ENCODE results near the gene PIK3R4. TPM values are rescaled to one million over a fixed set of nuclear protein-coding genes. Genes with fewer than 3 reads are reported as not detected.

The PIK3R4 gene
- total RNA-seq, 4 donors from 2014 or later = 33.9 to 38.4 (median 37.6) TPM

- intact Hi-C loops (cut with DNase I; ENCODE audit: low total_unique reads) = no loop called here
- WGBS, 2 donors = 53 to 74% methylated on average over 2 of the region's 2 CpGs
- DNase-seq (ENCODE audit: low spot score in 2 of 2) = no peak
- no peak for TF ChIP-seq POLR2A (IDR thresholded peaks at IDR 0.05)
- TF ChIP-seq CTCF (IDR thresholded peaks at IDR 0.05) = no peak
- H3K4me3 ChIP-seq (ENCODE audit: low read depth, poor library complexity, severe bottlenecking) = no peak overlapping the region
Observed at GRCh38 chr3:130640027-130640426, 106.6 kb downstream of the PIK3R4 start.

DNA sequence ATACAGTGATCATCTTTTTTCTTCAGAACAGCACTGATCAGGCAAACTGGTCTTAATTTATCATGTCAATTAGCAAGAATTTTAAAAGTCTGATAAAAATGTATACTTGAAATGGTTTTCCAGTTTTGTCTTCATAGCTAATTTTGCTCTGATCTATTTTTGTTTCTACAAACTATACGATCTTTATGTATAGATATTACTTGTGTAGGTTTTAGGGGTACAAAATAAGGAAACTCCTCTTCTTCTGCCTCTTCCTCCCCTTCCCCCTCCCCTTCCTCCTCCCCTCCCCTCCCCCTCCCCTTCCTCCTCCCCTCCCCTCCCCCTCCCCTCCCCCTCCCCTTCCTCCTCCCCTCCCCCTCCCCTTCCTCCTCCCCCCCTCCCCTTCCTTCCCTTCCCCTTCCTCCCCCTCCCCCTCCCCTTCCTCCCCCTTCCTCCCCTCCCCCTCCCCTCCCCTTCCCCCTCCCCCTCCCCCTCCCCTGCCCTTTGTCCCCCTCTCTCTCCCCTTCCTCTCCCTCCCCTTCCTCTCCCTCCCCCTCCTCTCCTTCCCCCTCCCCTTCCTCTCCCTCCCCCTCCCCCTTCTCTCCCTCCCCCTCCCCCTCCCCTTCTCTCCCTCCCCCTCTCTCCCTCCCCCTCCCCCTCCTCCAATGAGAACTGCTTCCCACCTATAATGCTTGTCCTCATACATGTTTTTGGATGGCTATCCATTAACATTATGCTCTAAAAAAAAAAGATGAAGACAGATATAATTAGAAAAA lies 110.0 kb downstream of the PIK3R4 start:
- TF ChIP-seq POLR2A (IDR thresholded peaks at IDR 0.05) = no peak
- TF ChIP-seq CTCF (IDR thresholded peaks at IDR 0.05) = no peak
- 71 to 76% methylated on average over 1 of the region's 1 CpG for WGBS, 2 donors
- no peak for DNase-seq (ENCODE audit: low spot score in 2 of 2)
- intact Hi-C loops (cut with DNase I; ENCODE audit: low total_unique reads) = no loop called here
- H3K4me3 ChIP-seq (ENCODE audit: low read depth, poor library complexity, severe bottlenecking) = no peak overlapping the region

- no peak overlapping the region for H3K4me3 ChIP-seq (ENCODE audit: low read depth, poor library complexity, severe bottlenecking)
- intact Hi-C loops (cut with DNase I; ENCODE audit: low total_unique reads) = no loop called here
- DNase-seq (ENCODE audit: low spot score in 2 of 2) = no peak
- no peak for TF ChIP-seq POLR2A (IDR thresholded peaks at IDR 0.05)
- TF ChIP-seq CTCF (IDR thresholded peaks at IDR 0.05) = no peak
Observed at GRCh38 chr3:130635978-130636377, 110.7 kb downstream of the PIK3R4 start.

- WGBS, 2 donors = 89 to 91% methylated on average over 2 of the region's 2 CpGs
- H3K4me3 ChIP-seq (ENCODE audit: low read depth, poor library complexity, severe bottlenecking) = no peak overlapping the region
- no peak for DNase-seq (ENCODE audit: low spot score in 2 of 2)
- TF ChIP-seq CTCF (IDR thresholded peaks at IDR 0.05) (no peak), POLR2A (IDR thresholded peaks at IDR 0.05) (no peak)
- intact Hi-C loops (cut with DNase I; ENCODE audit: low total_unique reads) = no loop called here
Observed at GRCh38 chr3:130635285-130635684, 111.3 kb downstream of the PIK3R4 start.

Other genes with a start within 250 kb of the PIK3R4 start
- gene COL6A6, start 229.7 kb downstream of the PIK3R4 start, total RNA-seq = 1 to 10 TPM in 1 of 4 donors, under 1 TPM in 2, not detected in 1; 0.08 to 1.2 (median 0.19) TPM
- 10 to 100 TPM; 53.0 to 63.7 (median 60.2) TPM for gene ATP2C1, start 147.3 kb upstream of the PIK3R4 start, total RNA-seq

Measured in lower leg skin (tissue), 4 donors.